ENCODE results near the gene TBX19.

GRCh38 chr1:168295411-168296114 is 14.9 kb downstream of the TBX19 start:
- no peak for TF ChIP-seq ZNF274 (IDR thresholded peaks at IDR 0.05; ENCODE audit: low read depth, low read length)
- no peak for TF ChIP-seq YY1 (IDR thresholded peaks at IDR 0.05; ENCODE audit: insufficient read depth, insufficient read length)
- no peak for TF ChIP-seq SUZ12 (IDR thresholded peaks at IDR 0.05; ENCODE audit: extremely low read depth, insufficient read depth, insufficient read length)
